Uterus (tissue), 4 donors: Measurements from ENCODE around the gene CCDC93. TPM values are rescaled to one million over a fixed set of nuclear protein-coding genes. Genes with fewer than 3 reads are reported as not detected.
A peak's percentile ranks its signal among the peaks of the same experiment; 100 is the strongest.

ENCODE experiments used
- DNase-seq, 2 donors: peaks; one replicate each; pipeline ENCODE4 v3.0.0-alpha.2; 2019 to 2020
- H3K27ac ChIP-seq, 2 donors: fragments of 200-600 bp; sonication (generic); 1 replicate in 1 of 2; 2 replicates in 1 of 2; pipeline ENCODE4 v1.5.1; 2016 to 2018
- H3K27me3 ChIP-seq, 2 donors: fragments of 200-600 bp; sonication (generic); one replicate each; pipeline ENCODE4 v1.5.1; 2018 to 2019; ENCODE audit warnings: control low read depth in 1 of 2
- H3K36me3 ChIP-seq, 2 donors: fragments of 200-600 bp; sonication (generic); one replicate each; pipeline ENCODE4 v1.5.1; 2019; ENCODE audit warnings: control low read depth in 1 of 2
- H3K4me1 ChIP-seq, 2 donors: fragments of 200-600 bp; sonication (generic); one replicate each; pipeline ENCODE4 v1.5.1; 2018 to 2019; ENCODE audit warnings: control low read depth in 1 of 2
- H3K4me3 ChIP-seq, 2 donors: fragments of 200-600 bp; sonication (generic); 1 replicate in 1 of 2; 2 replicates in 1 of 2; pipeline ENCODE4 v1.5.1; 2018 to 2019; ENCODE audit warnings: mild to moderate bottlenecking in 1 of 2
- H3K9me3 ChIP-seq, 2 donors: fragments of 200-600 bp; sonication (generic); one replicate each; pipeline ENCODE4 v1.5.1; 2019; ENCODE audit warnings: control low read depth in 1 of 2
- CTCF ChIP-seq, 4 experiments: fragments of 200-600 bp in 2 of 4; fragments of 450-650 bp in 2 of 4; sonication (generic) in 2 of 4; IDR thresholded peaks; one replicate each; pipeline ENCODE4 v1.5.1; 2016 to 2019; ENCODE audit warnings: antibody characterized with exemption in 4 of 4, mild to moderate bottlenecking in 2 of 4, moderate library complexity in 1 of 4
- POLR2A ChIP-seq, 2 donors: fragments of 450-650 bp; IDR thresholded peaks; one replicate each; pipeline ENCODE4 v1.6.1; 2016; ENCODE audit warnings: antibody characterized with exemption in 2 of 2, mild to moderate bottlenecking in 1 of 2, moderate library complexity in 1 of 2
- intact Hi-C: fragments of 100-400 bp; cut with DNase I; formaldehyde crosslinking; loops from one replicate; pipeline ENCODE4 v1.15.1; 2023; ENCODE audit warnings: low total_unique reads
- total RNA-seq, 4 donors: library from RNA; depleted of rRNA in 3 of 4; stranded (reverse); fragments of >200 nt in 3 of 4; gene quantifications; one replicate each; pipeline versions ENCODE4 v1.1.0 to v1.2.4, GENCODE V29; 2014 to 2023
- donor health status: DM: yes; HTN: yes; CAD: no.

The CCDC93 gene
- total RNA-seq, 4 donors from 2014 or later, result 6.5 to 45.5 (median 32.7) TPM

DNA sequence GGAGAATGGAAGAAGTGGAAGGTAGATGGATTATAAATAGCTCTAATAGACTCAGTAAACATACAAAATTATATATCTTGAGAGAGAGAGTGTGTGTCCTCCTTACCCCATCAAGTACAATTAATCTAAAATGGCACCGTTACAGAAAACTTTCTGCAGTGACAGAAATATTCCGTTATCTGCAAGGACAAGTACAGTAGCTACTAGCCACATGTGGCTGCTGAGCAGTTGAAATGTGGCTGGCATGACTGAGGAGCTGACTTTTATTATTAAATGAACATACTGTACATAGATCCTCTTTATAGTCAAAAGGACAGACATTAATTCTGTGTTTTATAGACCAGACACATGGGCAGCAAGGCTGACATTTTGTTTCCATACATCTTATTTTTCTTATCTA is 7.0 kb downstream of the CCDC93 start:
- Histone ChIP-seq H3K36me3 (no peaks in the 10 kb centered on the region), H3K27ac (no peak overlapping the region), H3K9me3 (no peaks in the 10 kb centered on the region), H3K4me3 (no peak overlapping the region), H3K4me1 (no peaks in the 10 kb centered on the region), H3K27me3 (no peaks in the 10 kb centered on the region)
- intact Hi-C loops, result no loop called here
- DNase-seq, result no peak
- TF ChIP-seq CTCF (IDR thresholded peaks at IDR 0.05), result no peak
- no peak for TF ChIP-seq POLR2A (IDR thresholded peaks at IDR 0.05)

- intact Hi-C loops, result no loop called here
- Histone ChIP-seq H3K4me1 (no peaks in the 10 kb centered on the region), H3K36me3 (no peaks in the 10 kb centered on the region), H3K27ac (no peak overlapping the region), H3K27me3 (no peaks in the 10 kb centered on the region), H3K9me3 (no peaks in the 10 kb centered on the region), H3K4me3 (no peak overlapping the region)
- DNase-seq, result no peak
- TF ChIP-seq POLR2A (IDR thresholded peaks at IDR 0.05), result no peak
- TF ChIP-seq CTCF (IDR thresholded peaks at IDR 0.05), result no peak
Observed at GRCh38 chr2:118006326-118006725, 7.5 kb downstream of the CCDC93 start.

GRCh38 chr2:118003396-118003824 is 10.5 kb downstream of the CCDC93 start:
- Histone ChIP-seq H3K4me3 (no peak overlapping the region), H3K27ac (no peak overlapping the region), H3K36me3 (no peaks in the 10 kb centered on the region), H3K4me1 (no peaks in the 10 kb centered on the region), H3K9me3 (no peaks in the 10 kb centered on the region), H3K27me3 (no peaks in the 10 kb centered on the region)
- intact Hi-C loops, result no loop called here
- TF ChIP-seq CTCF (IDR thresholded peaks at IDR 0.05) (peak; percentile 70 to 83 (median 74)), POLR2A (IDR thresholded peaks at IDR 0.05) (no peak)
- peak in 1 of 2 donors; percentile 46 for DNase-seq

DNA sequence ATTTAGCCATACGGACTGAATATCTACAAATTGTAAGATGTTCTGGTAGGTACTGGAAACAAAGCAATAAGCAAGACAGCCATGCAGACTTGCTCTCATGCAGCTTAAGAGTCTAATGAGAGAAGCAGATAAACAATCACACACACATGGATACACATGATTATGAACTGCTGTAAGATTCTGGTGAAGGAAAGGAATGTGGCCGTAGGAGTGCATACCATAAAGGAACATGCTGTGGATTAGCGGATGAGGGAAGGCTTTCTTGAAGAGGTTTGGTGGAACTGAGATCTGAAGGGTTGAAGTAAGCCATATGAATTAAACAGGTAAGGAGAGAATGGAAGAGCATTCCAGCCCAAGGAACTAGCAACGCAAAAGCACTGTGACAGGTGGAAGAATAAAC is 13.8 kb downstream of the CCDC93 start:
- intact Hi-C loops, result no loop called here
- no peak for DNase-seq
- no peak overlapping the region for H3K27ac ChIP-seq
- no peaks in the 10 kb centered on the region for H3K9me3 ChIP-seq
- no peaks in the 10 kb centered on the region for H3K36me3 ChIP-seq
- no peak overlapping the region for H3K4me3 ChIP-seq
- no peaks in the 10 kb centered on the region for H3K27me3 ChIP-seq
- TF ChIP-seq POLR2A (IDR thresholded peaks at IDR 0.05) (no peak), CTCF (IDR thresholded peaks at IDR 0.05) (no peak)
- H3K4me1 ChIP-seq, result no peaks in the 10 kb centered on the region

- DNase-seq, result no peak
- H3K4me3 ChIP-seq, result no peak overlapping the region
- H3K36me3 ChIP-seq, result no peaks in the 10 kb centered on the region
- H3K9me3 ChIP-seq, result no peaks in the 10 kb centered on the region
- H3K4me1 ChIP-seq, result no peaks in the 10 kb centered on the region
- H3K27ac ChIP-seq, result no peak overlapping the region
- H3K27me3 ChIP-seq, result no peaks in the 10 kb centered on the region
- no peak for TF ChIP-seq POLR2A (IDR thresholded peaks at IDR 0.05)
- TF ChIP-seq CTCF (IDR thresholded peaks at IDR 0.05), result no peak
- intact Hi-C loops, result no loop called here
Observed at GRCh38 chr2:117997872-117998454, 15.9 kb downstream of the CCDC93 start.
